Iris pigment epithelial cell (primary cell): Measurements from ENCODE around the gene PHF2.
A peak's percentile ranks its signal among the peaks of the same experiment; 100 is the strongest.

Experiments
- DNase-seq: peaks from one replicate; pipeline ENCODE4 v3.0.0-alpha.2; 2011; ENCODE audit warnings: low read depth

Gene PHF2

GRCh38 chr9:93630806-93631411 is 54.5 kb downstream of the PHF2 start:
- DNase-seq: no peak

- no peak for DNase-seq
These were observed 57.3 kb downstream of the PHF2 start for GRCh38 chr9:93633492-93634221.

- DNase-seq: no peak
These were observed 58.2 kb downstream of the PHF2 start for GRCh38 chr9:93634311-93635185.

GRCh38 chr9:93635186-93636107 is 59.1 kb downstream of the PHF2 start:
- no peak for DNase-seq

DNA sequence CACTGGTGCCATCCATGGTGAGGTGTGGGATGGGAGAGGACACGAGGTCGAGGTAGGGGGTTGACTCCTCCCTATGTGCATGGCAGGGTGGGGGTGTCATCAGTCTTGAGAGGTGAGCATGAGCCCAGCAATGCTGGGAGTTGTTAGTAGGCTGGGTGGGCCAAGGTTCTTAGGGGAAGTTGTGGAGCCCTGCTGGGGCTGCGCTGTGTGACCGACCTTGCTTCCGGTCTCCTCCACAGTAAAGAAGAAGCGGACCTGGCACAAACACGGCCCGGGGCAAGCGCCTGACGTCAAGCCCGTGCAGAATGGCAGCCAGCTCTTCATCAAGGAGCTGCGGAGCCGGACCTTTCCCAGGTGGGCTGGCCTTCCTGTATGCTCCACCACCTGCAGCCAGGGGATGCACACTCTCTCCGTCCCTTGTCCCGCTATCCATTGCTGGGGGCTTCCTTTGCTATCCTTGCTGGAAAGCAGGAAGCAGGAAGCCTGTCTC is 59.8 kb downstream of the PHF2 start:
- DNase-seq: no peak

- DNase-seq: no peak
These were observed 60.3 kb downstream of the PHF2 start for GRCh38 chr9:93636667-93637066.

GRCh38 chr9:93637886-93638285 is 61.5 kb downstream of the PHF2 start:
- DNase-seq: no peak

DNA sequence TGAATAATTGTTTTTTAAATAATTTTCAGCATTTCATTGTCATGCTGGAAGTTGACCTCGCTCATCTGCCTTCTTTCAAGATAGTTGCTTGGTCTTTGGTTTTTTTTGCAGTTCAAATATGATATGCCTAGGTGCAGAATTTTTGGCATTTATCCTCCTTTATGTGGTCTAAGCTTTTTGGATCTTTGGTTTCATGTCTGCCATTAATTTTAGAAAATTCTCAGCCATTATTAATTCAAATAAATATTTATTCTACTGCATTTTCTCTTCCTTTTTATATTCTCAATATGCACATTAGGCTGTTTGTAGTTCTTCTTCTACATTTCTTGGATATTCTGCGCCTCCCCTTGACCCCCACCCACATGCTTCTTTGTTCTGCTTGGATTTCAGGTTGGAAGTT is 63.6 kb downstream of the PHF2 start:
- DNase-seq: no peak

DNA sequence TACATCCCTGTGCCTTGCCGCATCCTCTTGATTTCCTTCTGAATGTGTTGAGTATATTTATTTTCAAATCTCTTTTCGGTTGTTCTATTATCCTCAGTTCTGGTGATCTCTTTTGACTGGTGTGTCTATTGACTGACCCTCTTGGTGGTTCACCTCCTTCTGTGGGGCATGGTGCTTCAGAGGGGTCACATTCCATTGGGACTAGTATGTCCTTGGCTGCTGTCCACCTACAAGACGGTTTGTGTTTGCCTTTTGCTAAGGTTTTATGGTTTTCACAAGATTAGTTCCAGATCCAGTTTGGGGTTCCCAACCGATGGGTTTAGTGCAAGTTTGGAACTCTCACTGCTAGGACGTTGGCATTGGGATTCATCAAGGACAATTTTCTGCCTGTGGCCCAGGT is 66.6 kb downstream of the PHF2 start:
- DNase-seq: peak; percentile 88

GRCh38 chr9:93644397-93645088 is 68.2 kb downstream of the PHF2 start:
- no peak for DNase-seq

DNA sequence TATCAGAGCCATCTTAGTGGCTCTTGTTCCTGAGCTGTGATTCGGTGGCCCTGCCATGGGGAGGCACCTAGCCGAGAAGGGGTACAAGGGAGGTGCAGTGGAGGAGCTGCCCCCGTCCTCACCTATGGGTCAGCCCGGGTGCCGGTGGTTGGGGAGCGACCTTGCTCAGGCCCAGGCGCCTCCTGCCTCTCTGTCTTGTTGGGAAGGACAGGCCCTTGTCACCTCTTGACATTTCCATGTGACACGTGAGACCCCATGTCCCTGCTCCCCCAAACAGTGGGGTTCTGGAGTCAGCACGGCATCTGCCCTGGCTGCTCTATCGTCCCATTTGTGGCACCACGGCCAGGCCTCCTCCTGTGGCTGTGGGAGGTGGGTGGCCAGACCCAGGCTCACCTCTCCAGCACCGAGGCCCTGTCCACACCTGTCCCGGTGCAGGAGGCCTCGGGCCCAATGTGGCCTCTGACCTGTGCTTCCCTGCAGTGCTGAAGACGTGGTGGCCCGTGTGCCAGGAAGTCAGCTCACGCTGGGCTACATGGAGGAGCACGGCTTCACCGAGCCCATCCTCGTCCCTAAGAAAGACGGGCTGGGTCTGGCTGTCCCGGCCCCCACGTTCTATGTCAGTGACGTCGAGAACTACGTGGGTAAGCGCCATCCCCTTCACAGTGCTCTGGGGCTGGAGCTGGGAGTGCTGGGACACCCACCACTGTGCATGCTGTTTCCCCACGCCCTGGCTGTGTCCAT is 68.9 kb downstream of the PHF2 start:
- no peak for DNase-seq

DNA sequence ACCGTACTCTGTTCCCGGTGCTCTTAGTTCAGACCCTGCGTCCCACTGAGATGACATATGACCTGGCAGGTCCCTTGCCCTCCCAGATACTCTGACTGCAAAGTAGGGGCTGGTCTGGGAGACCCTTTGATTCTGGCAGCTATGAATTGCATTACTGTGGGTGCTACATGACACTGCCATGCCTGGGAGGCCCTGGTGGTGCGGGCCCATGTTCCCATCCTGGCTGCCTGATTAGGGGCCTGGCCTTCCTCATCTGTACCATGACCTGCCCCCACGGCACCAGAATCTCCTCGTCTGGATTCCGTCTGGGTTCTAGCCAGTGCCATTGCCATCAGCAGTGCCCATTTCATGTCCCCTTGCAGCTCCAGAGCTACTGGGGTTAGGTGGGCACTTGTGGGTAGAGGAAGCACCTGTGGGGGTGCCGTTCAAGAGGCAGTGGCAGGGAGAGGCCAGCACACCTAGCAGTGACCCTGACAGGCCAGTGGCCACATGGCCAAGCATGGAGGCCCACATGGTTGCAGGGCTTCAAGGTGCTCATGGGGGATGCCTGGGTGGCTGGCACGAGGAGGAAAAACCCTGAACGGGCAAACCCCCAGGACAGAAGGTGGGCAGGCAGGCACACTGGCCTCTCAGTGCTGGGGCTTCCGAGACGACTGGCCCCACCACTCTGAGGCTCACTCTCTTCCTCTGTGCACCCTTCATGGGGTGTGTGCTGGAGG is 69.7 kb downstream of the PHF2 start:
- no peak for DNase-seq

DNA sequence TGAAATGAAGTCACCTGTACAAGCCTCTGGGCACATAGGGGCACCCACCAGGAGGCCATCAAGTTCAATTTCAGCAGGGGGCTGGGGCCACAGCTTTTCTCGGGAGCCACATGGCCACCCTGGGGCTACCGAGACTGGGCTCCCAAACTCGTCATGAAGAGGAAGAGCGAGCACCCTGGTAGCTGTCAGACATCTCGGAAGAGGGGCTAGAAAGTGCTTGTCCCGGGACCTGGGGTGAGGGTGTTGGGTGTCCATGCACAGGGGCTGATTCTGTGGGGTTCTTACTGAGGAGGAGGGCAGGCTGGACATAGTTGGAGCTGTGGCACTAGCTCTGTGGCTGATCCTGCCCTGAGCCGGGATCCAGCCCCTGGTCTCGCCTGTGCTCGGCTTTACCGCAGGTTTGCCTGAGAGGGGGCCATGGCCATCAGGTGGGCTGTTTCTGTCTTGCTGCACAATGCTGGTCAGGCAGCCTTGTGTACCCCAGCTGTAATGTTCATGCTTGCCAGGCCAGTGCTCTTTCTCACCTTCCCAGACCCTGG is 70.3 kb downstream of the PHF2 start:
- DNase-seq: no peak

GRCh38 chr9:93648181-93648580 is 71.8 kb downstream of the PHF2 start:
- no peak for DNase-seq

GRCh38 chr9:93648836-93649235 is 72.5 kb downstream of the PHF2 start:
- no peak for DNase-seq

DNA sequence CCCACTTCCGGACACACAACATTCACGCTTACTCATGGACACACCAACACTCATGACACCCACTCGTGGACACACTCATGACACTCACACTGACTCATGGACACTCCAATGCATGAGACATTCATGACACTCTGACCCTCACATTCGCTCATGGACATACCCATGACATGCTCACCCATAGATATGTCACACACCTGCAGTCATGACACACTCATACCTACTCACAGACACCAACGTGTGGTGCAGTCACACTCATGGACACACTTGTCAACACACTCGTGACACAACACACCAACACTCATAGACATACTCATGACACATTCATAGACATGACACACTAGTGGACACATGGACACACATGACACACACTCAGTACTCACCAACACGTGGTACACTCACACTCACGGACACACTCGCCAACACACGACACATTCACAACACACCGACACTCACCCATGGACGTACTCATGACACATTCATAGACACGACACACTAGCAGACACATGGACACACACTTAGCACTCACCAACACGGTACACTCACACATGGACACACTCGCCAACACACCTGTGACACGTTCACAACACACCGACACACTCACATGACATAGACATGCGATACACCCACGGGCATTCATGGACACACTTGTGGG is 73.4 kb downstream of the PHF2 start:
- DNase-seq: no peak

DNA sequence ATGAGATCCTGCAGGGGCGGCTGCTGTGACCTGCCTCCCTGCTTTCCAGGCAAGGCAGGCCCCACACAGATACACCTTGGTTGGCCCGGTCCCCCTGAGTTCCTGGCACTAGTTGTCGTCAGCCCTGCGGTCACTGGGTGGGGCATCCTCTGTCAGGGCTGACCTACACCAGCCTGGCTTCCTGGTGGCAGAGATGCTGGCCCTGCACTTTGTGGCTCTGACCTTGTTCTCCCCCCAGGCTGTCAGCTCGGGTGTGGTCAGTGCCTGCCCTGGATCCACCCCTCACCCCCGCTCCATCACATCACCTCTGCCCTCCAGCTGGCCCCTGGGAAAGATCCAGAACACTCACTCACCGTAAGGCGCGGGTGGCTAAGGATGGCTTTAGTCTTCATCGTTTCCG is 74.1 kb downstream of the PHF2 start:
- DNase-seq: no peak

GRCh38 chr9:93651521-93651950 is 75.2 kb downstream of the PHF2 start:
- DNase-seq: no peak
